GM18499 (cell line): ENCODE results near the gene IPO7.
"Not testable (repeated sequence)": the region's sequence is repeated elsewhere in the genome, so short reads cannot be mapped to it uniquely, and the experiment has no call there.

Experiments
- ATAC-seq: cut with Tn5 transposase; IDR thresholded peaks from one replicate; pipeline ENCODE4 v1.9.1; 2021; ENCODE audit warnings: moderate number of reproducible peaks; ENCODE audit not compliant: insufficient read depth, unreplicated experiment

Gene IPO7

DNA sequence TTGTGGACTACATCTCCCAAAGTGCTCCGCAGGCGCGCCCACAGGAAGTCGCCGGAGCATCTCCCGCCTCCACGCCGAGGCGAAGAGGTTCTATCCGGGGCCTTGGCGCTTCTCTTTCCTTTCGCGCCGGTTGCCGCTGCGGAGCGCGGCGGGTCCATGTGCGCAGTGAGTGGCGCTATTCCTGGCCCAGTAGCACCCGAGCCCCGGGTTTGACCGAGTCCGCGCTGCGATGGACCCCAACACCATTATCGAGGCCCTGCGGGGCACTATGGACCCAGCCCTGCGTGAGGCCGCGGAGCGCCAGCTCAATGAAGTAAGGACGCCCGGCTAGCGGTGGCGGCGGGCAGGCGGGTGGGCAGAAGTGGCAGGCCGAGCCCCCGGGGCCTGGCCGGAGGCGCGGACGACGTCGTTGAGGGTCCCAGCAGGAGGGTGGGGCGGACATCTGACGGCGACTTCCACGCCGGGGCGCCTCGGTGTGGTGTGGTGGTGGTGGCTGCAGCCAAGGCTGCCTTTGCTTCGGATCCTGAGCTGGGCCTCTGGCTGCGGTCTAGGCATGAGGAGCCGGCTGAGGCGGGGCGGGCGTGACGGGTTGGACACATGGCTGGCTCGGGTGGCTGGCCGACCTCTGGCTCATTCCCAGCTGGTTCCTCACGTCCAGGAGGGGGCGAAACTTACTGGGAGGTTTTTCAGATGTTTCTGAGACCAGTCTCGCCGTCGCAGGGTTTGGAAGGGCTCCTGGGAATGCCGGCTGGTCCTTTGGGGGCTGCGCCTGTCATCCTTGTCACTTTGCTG is at the start of gene IPO7:
Gene IPO7, plus strand, starts transcription at position 118 of the 792 bp plus-strand sequence. Its CDS starts 112 bp downstream, at position 230.
- ATAC-seq, result peak; percentile 66

DNA sequence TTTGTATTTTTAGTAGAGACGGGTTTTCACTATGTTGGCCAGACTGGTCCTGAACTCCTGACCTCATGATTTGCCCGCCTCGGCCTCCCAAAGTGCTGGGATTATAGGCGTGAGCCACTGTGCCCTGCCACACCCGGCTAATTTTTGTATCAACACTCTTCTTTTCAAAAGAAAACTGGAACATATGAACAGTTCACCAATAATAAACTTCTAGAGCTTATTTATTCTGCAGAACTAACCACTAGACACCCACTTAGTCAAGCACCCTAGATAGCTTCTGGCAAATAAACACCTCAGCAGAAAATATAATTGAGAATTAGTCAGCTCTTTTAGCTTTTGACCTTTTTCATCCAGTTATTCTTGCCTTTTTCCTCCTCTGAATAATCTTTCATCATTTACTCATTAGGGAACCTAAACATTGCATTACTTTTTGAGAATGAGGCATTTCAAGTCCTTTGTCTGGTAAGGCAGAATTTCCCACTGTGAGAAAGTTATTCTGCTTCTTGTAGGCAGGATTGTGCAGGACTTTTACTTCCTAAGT is 42.7 kb upstream of the IPO7 start:
- ATAC-seq, result no peak

DNA sequence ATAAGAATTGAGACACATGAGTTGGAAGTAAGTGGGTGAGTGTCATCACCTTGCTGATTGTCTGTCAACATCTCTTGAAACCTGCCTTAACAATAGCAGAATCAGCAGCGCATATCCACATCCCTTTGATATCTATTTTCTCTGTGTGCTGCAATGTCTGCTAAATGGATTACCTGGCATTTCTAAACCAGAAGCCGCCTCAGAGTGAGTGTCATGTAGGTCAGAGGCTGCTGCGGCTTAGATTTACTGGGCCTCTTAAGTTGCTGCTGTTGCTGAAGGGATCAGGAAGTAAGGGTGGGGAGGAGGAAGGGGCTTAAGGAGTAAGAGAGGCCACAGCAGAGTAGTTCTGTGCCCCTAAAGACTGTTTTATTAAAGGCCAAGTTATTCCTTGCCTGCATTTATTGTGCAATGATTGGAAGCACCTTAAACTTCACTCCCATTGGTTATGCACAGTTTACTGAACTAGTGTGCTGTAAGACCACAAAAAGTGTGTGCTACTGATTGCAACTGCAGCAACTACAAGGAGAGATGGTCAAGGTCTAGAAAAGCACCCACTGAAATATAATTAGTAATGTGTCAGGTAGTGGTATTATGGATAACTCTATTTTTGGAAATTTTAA is 40.3 kb upstream of the IPO7 start:
- ATAC-seq, result no peak

DNA sequence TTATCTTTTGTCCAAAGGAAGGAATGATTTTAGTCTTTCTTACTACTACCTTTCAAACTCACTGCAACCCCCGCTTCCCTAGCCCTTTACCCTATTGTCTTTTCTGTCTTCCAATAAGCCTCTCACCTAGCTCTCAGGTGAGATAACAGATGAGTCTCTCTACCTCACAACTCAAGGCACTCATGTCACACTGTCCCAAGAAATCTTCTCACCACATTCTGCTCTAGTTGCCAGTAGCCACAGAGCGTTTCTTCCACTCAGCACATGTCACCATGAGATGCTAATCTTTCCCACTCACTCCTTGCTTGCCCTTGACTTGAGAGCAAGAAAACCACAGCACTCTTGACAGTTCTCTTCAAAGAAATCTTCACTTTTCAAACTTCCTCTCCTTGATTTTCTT is 37.4 kb upstream of the IPO7 start:
- ATAC-seq, result no peak

DNA sequence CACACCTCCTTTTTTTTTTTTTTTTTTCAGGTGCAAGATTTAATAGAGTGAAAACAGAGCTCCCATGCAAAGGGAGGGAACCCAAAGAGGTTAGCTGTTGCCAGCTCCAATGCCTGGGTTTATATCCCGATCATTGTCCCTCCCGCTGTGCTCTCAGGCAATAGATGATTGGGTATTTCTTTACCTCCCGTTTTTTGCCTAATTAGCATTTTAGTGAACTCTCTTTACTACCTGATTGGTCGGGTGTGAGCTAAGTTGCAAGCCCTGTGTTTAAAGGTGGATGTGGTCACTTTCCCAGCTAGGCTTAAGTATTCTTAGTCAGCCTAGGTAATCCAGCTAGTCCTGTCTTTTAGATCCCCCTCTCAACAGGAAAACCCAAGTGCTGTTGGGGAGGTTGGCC is 36.7 kb upstream of the IPO7 start:
- ATAC-seq, result not testable (repeated sequence)

DNA sequence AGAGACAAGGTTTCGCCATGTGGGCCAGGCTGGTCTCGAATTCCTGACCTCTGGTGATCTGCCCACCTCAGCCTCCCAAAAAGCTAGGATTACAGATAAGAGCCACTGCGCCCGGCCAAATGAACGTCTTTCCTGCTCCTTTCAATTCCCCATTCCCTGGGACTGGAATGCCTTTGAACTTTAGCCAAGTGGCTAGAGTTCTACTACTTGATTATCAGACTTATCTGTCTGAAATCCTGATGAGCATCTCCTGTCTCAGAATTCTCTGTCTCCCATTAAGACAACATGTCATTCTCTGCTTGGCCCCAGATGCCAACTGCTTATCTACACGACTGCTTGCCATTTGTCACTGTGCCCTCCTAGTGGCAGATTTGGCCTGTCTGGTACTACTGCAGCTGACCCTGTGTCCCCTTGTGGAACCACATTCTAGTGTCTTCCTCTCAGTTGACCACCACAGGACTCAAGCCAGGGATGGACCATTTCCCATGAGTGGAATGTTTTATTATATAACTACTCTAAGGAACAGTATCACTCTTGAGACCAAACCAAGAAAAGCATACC is 33.1 kb upstream of the IPO7 start:
- no peak for ATAC-seq

DNA sequence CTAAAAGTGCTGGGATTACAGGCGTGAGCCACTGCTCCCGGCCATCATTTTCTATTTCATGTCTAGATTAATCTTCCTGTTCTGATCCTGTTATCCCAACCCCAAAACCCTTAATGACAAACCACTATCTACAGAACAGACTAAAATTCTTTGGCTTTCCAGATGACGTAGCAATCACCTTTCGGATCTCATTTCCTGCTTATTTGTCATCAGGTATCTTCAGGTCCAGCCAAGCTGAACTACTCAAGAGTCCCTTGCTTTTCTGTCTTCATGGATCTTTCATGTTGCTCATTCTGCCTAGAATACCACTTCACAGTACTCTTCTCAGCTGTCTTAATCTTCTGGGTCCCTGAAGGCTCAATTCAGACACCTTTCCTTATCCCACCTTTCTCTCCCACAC is 27.4 kb upstream of the IPO7 start:
- ATAC-seq, result no peak

DNA sequence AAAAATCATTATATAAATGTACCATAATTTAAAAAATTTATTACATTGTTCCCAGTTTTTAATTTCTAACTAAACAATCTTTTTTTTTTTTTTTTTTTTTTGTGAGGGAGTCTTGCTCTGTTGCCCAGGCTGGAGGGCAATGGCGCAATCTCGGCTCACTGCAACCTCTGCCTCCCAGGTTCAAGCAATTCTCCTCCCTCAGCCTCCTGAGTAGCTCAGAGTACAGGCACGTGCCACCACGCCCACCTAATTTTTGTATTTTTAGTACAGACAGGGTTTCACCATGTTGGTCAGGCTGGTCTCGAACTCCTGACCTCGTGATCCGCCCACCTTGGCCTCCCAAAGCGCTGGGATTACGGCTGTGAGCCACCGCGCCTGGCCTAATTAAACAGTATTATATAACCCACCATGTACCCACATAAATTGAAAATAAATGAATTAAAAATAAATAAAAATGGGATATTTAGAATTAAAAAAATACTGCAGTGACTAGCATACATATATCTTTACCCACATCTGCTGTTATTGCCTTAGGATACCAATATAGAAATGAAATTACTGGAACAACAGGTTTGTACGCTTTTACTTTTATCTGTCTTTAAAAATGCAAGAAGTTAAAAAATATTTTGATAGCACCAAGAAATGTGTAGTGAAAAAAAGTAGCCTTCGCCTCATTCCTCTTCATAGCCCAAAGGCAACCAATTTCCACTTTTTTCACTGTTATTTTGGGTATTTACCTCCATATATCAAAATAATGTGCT is 23.4 kb upstream of the IPO7 start:
- not testable (repeated sequence) for ATAC-seq

DNA sequence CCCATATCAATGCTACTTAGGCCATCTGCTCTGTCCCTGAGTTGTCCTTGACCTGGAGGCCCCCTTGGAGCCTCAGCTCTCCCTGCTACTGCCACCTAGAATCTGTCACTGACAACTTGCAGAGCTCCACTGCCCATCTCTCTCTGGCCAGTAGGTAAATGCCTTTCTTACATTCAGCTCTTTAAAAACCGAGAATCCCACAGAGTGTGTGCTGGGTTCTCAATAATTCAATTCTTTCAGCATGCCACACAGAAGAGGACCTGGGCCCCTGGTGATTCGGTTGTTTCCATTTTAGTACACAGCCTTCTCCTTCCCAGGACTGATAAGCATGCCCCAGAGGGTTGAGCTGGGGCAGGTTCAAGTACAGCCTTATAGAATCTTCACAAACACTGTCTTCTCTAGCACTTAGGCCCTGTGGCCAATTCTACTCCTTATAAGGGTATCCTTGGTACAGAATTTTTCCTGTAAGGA is 22.0 kb upstream of the IPO7 start:
- no peak for ATAC-seq

- peak; percentile 45 for ATAC-seq
Measured at GRCh38 chr11:9363954-9364912, 20.2 kb upstream of the IPO7 start.

- no peak for ATAC-seq
Measured at GRCh38 chr11:9367551-9367950, 16.9 kb upstream of the IPO7 start.

- ATAC-seq, result no peak
Measured at GRCh38 chr11:9377036-9377435, 7.4 kb upstream of the IPO7 start.

- ATAC-seq, result no peak
Measured at GRCh38 chr11:9379041-9379440, 5.4 kb upstream of the IPO7 start.

- ATAC-seq, result no peak
Measured at GRCh38 chr11:9380773-9381172, 3.7 kb upstream of the IPO7 start.

GRCh38 chr11:9385327-9385899 is 961 bp downstream of the IPO7 start:
- ATAC-seq, result peak; percentile 4

DNA sequence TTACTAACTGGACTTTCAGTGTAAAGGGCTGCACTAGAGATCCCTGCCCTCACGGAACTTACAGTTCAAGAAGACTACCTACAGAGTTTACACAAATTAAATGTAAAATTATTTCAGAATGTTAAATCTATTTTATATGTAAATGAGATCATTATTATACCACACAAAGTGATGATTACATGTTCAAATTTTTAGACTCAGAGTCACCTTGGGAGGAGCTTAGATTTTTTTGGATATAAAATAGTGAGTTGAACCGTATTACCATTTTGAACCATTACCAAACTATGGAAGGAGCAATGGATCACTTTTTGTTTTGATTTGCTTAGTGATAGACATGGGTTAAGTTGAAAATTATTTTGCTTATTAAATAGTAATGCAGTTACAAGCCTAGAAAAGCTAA is 1.6 kb downstream of the IPO7 start:
- no peak for ATAC-seq

DNA sequence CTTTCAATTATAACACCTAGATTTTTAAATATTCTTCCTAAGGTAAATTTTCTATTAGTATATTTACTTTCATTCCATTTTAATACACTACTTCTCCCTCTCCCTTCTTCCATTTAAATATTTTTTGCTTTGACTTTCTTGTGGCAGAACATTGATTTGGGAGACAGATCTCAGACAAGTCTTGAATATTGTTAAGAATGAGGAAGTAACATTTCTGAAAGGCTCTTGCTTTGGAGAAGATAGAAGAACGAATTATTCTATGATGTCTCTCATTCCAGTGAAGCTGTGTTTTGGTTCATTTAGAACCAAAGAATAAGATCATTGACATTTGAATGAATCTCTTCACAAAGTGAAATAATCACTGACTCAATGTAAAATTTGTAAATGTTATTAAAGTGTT is 2.4 kb downstream of the IPO7 start:
- no peak for ATAC-seq

DNA sequence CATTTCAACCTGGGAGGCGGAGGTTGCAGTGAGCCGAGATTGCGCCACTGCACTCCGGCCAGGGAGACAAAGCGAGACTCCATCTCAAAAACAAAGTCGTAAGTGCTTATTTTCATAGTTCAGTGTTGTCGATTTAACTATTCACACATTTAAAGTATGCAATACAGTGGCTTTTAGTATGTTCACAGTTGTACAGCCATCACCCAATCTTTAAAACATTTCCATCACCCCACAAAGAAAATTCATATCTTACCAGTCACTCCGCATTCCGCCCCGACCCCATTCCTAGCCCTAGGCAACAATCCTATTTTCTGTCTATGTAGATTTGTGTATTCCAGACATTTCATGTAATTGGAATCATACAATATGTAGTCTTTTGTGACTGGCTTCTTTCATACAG is 11.9 kb downstream of the IPO7 start:
- ATAC-seq, result no peak

GRCh38 chr11:9396752-9397151 is 12.3 kb downstream of the IPO7 start:
- peak; percentile 52 for ATAC-seq
